Measurements from ENCODE around the gene NFASC. TPM values are rescaled to one million over a fixed set of nuclear protein-coding genes. Genes with fewer than 3 reads are reported as not detected.

The NFASC gene
- total RNA-seq, 1 experiment from 2014 or later = not detected

DNA sequence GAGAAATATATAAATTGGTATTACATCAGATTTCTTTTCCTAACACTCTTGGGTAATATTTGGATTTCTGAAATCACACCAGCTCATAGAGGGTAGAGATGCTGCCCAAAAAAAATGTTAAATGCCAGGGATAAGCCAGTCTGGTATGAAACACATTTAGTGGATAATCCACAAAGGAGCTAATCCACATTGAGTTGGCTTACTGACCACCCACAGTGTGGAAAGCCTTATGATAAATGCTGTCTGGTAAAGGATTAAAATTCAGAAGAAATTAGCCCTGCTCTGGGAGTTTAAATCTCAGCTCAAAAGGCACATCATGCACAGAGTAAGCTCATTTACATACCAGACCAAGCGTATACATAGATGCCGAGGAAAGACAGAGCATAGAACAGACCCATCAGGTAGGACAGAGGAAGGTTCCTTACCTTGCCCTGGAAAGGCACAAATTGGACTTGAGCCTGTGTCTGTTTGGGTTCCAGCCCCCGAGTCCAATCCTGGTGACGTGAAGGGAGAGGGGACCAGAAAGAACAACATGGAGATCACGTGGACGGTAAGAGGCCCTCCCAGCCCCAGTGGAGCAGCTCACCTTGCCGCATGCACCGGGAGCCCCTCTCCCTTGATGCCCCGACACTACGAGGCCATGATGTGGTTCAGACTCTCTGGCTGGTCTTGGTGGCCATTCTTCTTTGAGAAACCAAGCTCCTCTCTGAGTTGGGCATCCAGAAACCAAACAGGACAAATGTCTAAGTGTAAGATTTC, 109.4 kb downstream of the NFASC start:
- TF ChIP-seq, protein P1, sequence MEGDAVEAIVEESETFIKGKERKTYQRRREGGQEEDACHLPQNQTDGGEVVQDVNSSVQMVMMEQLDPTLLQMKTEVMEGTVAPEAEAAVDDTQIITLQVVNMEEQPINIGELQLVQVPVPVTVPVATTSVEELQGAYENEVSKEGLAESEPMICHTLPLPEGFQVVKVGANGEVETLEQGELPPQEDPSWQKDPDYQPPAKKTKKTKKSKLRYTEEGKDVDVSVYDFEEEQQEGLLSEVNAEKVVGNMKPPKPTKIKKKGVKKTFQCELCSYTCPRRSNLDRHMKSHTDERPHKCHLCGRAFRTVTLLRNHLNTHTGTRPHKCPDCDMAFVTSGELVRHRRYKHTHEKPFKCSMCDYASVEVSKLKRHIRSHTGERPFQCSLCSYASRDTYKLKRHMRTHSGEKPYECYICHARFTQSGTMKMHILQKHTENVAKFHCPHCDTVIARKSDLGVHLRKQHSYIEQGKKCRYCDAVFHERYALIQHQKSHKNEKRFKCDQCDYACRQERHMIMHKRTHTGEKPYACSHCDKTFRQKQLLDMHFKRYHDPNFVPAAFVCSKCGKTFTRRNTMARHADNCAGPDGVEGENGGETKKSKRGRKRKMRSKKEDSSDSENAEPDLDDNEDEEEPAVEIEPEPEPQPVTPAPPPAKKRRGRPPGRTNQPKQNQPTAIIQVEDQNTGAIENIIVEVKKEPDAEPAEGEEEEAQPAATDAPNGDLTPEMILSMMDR (IDR thresholded peaks at IDR 0.05; ENCODE audit: unreplicated experiment) = no peak
- CTCF ChIA-PET = interaction anchor here (1.0 kb wide), 1 partner anchor 82 kb away, joined by 4 read pairs; no protein-coding TSS in a partner anchor
- intact Hi-C loops (cut with micrococcal nuclease; ENCODE audit: unreplicated experiment) = no loop called here
- no peak for DNase-seq
- peaks cover 100% of the 10 kb centered on the region for H3K27me3 Mint-ChIP-seq (ENCODE audit: unreplicated experiment)
- H3K36me3 Mint-ChIP-seq (ENCODE audit: insufficient read depth, unreplicated experiment) = no peaks in the 10 kb centered on the region
- H3K4me1 Mint-ChIP-seq (ENCODE audit: low read depth, unreplicated experiment) = no peaks in the 10 kb centered on the region
- no TSS peak for BruUV-seq (replicated peaks)
- H3K4me3 Mint-ChIP-seq (ENCODE audit: low read depth, unreplicated experiment) = no peak overlapping the region
- H3K27ac Mint-ChIP-seq (ENCODE audit: unreplicated experiment) = no peak overlapping the region
- no peaks in the 10 kb centered on the region for H3K9me3 Mint-ChIP-seq (ENCODE audit: low read depth, unreplicated experiment)

- Mint-ChIP-seq H3K4me3 (ENCODE audit: low read depth, unreplicated experiment) (no peak overlapping the region), H3K27me3 (ENCODE audit: unreplicated experiment) (peaks cover 100% of the 10 kb centered on the region), H3K27ac (ENCODE audit: unreplicated experiment) (no peak overlapping the region), H3K9me3 (ENCODE audit: low read depth, unreplicated experiment) (no peaks in the 10 kb centered on the region), H3K4me1 (ENCODE audit: low read depth, unreplicated experiment) (no peaks in the 10 kb centered on the region), H3K36me3 (ENCODE audit: insufficient read depth, unreplicated experiment) (no peaks in the 10 kb centered on the region)
- DNase-seq = no peak
- CTCF ChIA-PET = no interaction called here
- intact Hi-C loops (cut with micrococcal nuclease; ENCODE audit: unreplicated experiment) = no loop called here
- BruUV-seq (replicated peaks) = no TSS peak
- TF ChIP-seq, protein P1 (IDR thresholded peaks at IDR 0.05; ENCODE audit: unreplicated experiment) = no peak
Observed at GRCh38 chr1:204980840-204981405, 110.3 kb downstream of the NFASC start.

GRCh38 chr1:204983136-204983535, 112.5 kb downstream of the NFASC start:
- CTCF ChIA-PET = no interaction called here

GRCh38 chr1:204983881-204984280, 113.2 kb downstream of the NFASC start:
- Mint-ChIP-seq H3K4me3 (ENCODE audit: low read depth, unreplicated experiment) (no peak overlapping the region), H3K4me1 (ENCODE audit: low read depth, unreplicated experiment) (no peaks in the 10 kb centered on the region), H3K27ac (ENCODE audit: unreplicated experiment) (no peak overlapping the region), H3K27me3 (ENCODE audit: unreplicated experiment) (peaks cover 100% of the 10 kb centered on the region), H3K9me3 (ENCODE audit: low read depth, unreplicated experiment) (no peaks in the 10 kb centered on the region), H3K36me3 (ENCODE audit: insufficient read depth, unreplicated experiment) (no peaks in the 10 kb centered on the region)
- no peak for DNase-seq
- no TSS peak for BruUV-seq (replicated peaks)
- intact Hi-C loops (cut with micrococcal nuclease; ENCODE audit: unreplicated experiment) = no loop called here
- CTCF ChIA-PET = interaction anchor here (0.6 to 0.7 kb wide), 2 partner anchors 159 to 868 kb away, joined by 4 to 5 read pairs; no protein-coding TSS in a partner anchor
- TF ChIP-seq, protein P1 (IDR thresholded peaks at IDR 0.05; ENCODE audit: unreplicated experiment) = no peak

More at GRCh38 chr1:204983136-204983535, 112.5 kb downstream of the NFASC start:
- H3K4me3 Mint-ChIP-seq (ENCODE audit: low read depth, unreplicated experiment) = no peak overlapping the region
- no TSS peak for BruUV-seq (replicated peaks)
- TF ChIP-seq, protein P1 (IDR thresholded peaks at IDR 0.05; ENCODE audit: unreplicated experiment) = no peak
- peaks cover 100% of the 10 kb centered on the region for H3K27me3 Mint-ChIP-seq (ENCODE audit: unreplicated experiment)
- H3K9me3 Mint-ChIP-seq (ENCODE audit: low read depth, unreplicated experiment) = no peaks in the 10 kb centered on the region
- DNase-seq = no peak
- H3K4me1 Mint-ChIP-seq (ENCODE audit: low read depth, unreplicated experiment) = no peaks in the 10 kb centered on the region
- no peak overlapping the region for H3K27ac Mint-ChIP-seq (ENCODE audit: unreplicated experiment)
- H3K36me3 Mint-ChIP-seq (ENCODE audit: insufficient read depth, unreplicated experiment) = no peaks in the 10 kb centered on the region
- intact Hi-C loops (cut with micrococcal nuclease; ENCODE audit: unreplicated experiment) = no loop called here

Measured in Calu3 (cell line).